Testis (tissue), 3 donors: ENCODE measurements around the gene ARSH. TPM values are rescaled to one million over a fixed set of nuclear protein-coding genes. Genes with fewer than 3 reads are reported as not detected.

Experiments used
- DNase-seq: peaks from one replicate; pipeline ENCODE4 v3.0.0-alpha.2; 2019
- H3K27ac ChIP-seq, 2 donors: fragments of 200-600 bp; sonication (generic); one replicate each; pipeline ENCODE4 v1.5.1; 2019
- H3K27me3 ChIP-seq: fragments of 200-600 bp; sonication (generic); one replicate; pipeline ENCODE4 v1.5.1; 2019
- H3K36me3 ChIP-seq: fragments of 200-600 bp; sonication (generic); one replicate; pipeline ENCODE4 v1.5.1; 2017; ENCODE audit warnings: low read depth; ENCODE audit errors: missing control alignments
- H3K4me1 ChIP-seq: fragments of 200-600 bp; sonication (generic); one replicate; pipeline ENCODE4 v1.5.1; 2019
- H3K4me3 ChIP-seq, 2 donors: fragments of 200-600 bp; sonication (generic); one replicate each; pipeline ENCODE4 v1.5.1; 2017 to 2019
- H3K9me3 ChIP-seq: fragments of 200-600 bp; sonication (generic); one replicate; pipeline ENCODE4 v1.5.1; 2017
- POLR2A ChIP-seq: fragments of 450-650 bp; IDR thresholded peaks from one replicate; pipeline ENCODE4 v1.6.1; 2017; ENCODE audit warnings: antibody characterized with exemption, mild to moderate bottlenecking, moderate library complexity
- WGBS, 2 donors: methylation state at CpG; one replicate each; pipeline ENCODE4 v1.1.5; 2018; 5-methylcytosine and 5-hydroxymethylcytosine counted together
- intact Hi-C: fragments of 100-400 bp; cut with DNase I; formaldehyde crosslinking; loops from one replicate; pipeline ENCODE4 v1.15.1; 2023; ENCODE audit warnings: low total_unique reads
- polyA plus RNA-seq: library from polyadenylated mRNA; stranded (reverse); fragments of 350-450 nt; fragmentation: Illumina TruSeq; extraction: RNeasy Lipid Tissue Mini Kit (QIAGEN cat#74804); gene quantifications from one replicate; pipeline ENCODE4 v1.2.3, GENCODE V29; 2014; ENCODE audit warnings: low read depth, low replicate concordance; ENCODE audit not compliant: insufficient read depth
- total RNA-seq, 2 donors: library from RNA; depleted of rRNA; stranded (reverse); fragments of >200 nt; gene quantifications; one replicate each; pipeline ENCODE4 v1.2.3, GENCODE V29; 2016
- TF ChIP-seq, protein P1 (sequence below), 3 experiments: fragments of 450-650 bp in 2 of 3; fragments of 200-600 bp in 1 of 3; sonication (generic) in 1 of 3; IDR thresholded peaks; one replicate each; pipeline ENCODE4 v1.5.1; 2016 to 2019; ENCODE audit warnings: antibody characterized with exemption in 3 of 3, mild to moderate bottlenecking in 2 of 3, moderate library complexity in 1 of 3

ARSH gene
- total and polyA plus RNA-seq, 3 donors from 2014 or later, result 0.25 TPM; not detected in 2

GRCh38 chrX:2965965-2966364, 40.4 kb upstream of the ARSH start:
- WGBS, 2 donors, result 83 to 89% methylated on average over 6 of the region's 6 CpGs
- H3K27ac ChIP-seq, result no peak overlapping the region
- intact Hi-C loops, result no loop called here
- H3K4me3 ChIP-seq, result no peak overlapping the region
- no peak for TF ChIP-seq POLR2A
- TF ChIP-seq, protein P1, sequence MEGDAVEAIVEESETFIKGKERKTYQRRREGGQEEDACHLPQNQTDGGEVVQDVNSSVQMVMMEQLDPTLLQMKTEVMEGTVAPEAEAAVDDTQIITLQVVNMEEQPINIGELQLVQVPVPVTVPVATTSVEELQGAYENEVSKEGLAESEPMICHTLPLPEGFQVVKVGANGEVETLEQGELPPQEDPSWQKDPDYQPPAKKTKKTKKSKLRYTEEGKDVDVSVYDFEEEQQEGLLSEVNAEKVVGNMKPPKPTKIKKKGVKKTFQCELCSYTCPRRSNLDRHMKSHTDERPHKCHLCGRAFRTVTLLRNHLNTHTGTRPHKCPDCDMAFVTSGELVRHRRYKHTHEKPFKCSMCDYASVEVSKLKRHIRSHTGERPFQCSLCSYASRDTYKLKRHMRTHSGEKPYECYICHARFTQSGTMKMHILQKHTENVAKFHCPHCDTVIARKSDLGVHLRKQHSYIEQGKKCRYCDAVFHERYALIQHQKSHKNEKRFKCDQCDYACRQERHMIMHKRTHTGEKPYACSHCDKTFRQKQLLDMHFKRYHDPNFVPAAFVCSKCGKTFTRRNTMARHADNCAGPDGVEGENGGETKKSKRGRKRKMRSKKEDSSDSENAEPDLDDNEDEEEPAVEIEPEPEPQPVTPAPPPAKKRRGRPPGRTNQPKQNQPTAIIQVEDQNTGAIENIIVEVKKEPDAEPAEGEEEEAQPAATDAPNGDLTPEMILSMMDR (IDR thresholded peaks at IDR 0.05), result no peak
- H3K4me1 ChIP-seq, result no peaks in the 10 kb centered on the region
- H3K36me3 ChIP-seq, result no peaks in the 10 kb centered on the region
- no peak for DNase-seq
- no peaks in the 10 kb centered on the region for H3K9me3 ChIP-seq
- no peaks in the 10 kb centered on the region for H3K27me3 ChIP-seq

DNA sequence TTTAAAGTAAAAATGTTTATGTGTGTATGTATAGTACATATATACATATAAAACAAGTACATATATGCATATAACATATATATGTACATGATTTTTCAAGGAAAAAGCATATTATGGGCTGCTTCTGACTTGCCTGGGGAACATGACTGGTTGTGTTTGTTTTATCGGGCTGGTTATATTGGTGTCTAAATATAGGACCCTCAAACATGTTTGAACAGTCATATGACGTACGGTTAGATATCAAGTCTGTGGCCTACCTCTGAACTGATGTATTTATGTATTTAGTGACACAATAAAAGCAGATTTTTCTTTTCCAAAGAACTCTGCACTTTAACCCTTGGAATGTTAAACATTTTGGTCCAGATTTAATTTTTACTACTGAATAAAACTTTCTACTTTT, 39.3 kb upstream of the ARSH start:
- TF ChIP-seq, protein P1 (IDR thresholded peaks at IDR 0.05), result no peak
- no peak for TF ChIP-seq POLR2A
- intact Hi-C loops, result no loop called here

DNA sequence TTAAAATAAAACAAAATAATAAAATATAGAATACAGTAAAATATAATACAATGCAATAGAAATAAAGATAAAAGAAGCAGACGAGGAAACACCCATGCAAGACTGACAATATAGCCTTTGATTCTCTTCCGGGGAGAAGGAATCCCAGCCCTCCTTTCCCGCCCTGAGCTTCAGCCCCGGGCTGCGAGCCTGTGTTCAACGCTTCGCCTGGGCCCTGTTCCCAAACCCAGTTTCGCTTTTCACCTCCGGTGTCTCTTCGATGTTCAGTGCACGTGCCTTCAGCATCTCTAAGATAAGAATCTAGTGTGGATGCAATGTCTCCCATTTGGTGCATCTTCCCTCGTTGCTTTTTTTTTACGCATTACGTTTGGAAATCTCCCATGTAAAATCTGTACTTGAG, 38.8 kb upstream of the ARSH start:
- 40 to 50% methylated on average over 14 of the region's 14 CpGs for WGBS, 2 donors
- no peak for DNase-seq
- no peaks in the 10 kb centered on the region for H3K27me3 ChIP-seq
- no peak overlapping the region for H3K27ac ChIP-seq
- intact Hi-C loops, result no loop called here
- H3K4me3 ChIP-seq, result no peak overlapping the region
- H3K9me3 ChIP-seq, result no peaks in the 10 kb centered on the region
- no peaks in the 10 kb centered on the region for H3K36me3 ChIP-seq
- H3K4me1 ChIP-seq, result no peaks in the 10 kb centered on the region
- TF ChIP-seq, protein P1 (IDR thresholded peaks at IDR 0.05), result no peak
- TF ChIP-seq POLR2A, result no peak

More for the DNA sequence above, 39.3 kb upstream of the ARSH start:
- no peak overlapping the region for H3K4me3 ChIP-seq
- no peaks in the 10 kb centered on the region for H3K9me3 ChIP-seq
- no peaks in the 10 kb centered on the region for H3K36me3 ChIP-seq
- WGBS, 2 donors, result 65 to 82% methylated on average over 3 of the region's 3 CpGs
- H3K4me1 ChIP-seq, result no peaks in the 10 kb centered on the region
- DNase-seq, result no peak
- H3K27me3 ChIP-seq, result no peaks in the 10 kb centered on the region
- H3K27ac ChIP-seq, result no peak overlapping the region

GRCh38 chrX:2967998-2968909, 38.1 kb upstream of the ARSH start:
- no peaks in the 10 kb centered on the region for H3K36me3 ChIP-seq
- 46% methylated on average over 15 to 24 of the region's 27 CpGs for WGBS, 2 donors
- H3K27me3 ChIP-seq, result no peaks in the 10 kb centered on the region
- no peak for TF ChIP-seq POLR2A
- TF ChIP-seq, protein P1 (IDR thresholded peaks at IDR 0.05), result no peak
- DNase-seq, result peak; percentile 13
- no peak overlapping the region for H3K4me3 ChIP-seq
- no peaks in the 10 kb centered on the region for H3K4me1 ChIP-seq
- no peaks in the 10 kb centered on the region for H3K9me3 ChIP-seq
- no peak overlapping the region for H3K27ac ChIP-seq
- intact Hi-C loops, result no loop called here
